Panc1 (cell line): Measurements from ENCODE around the gene ACSBG1.

Source experiments
- TF ChIP-seq, protein P1 (sequence below): fragments of 450-650 bp; IDR thresholded peaks from 2 replicates; pipeline ENCODE4 v1.5.1; 2017; ENCODE audit warnings: mild to moderate bottlenecking
- TF ChIP-seq, protein P2 (sequence below), 2 experiments: IDR thresholded peaks; 2 replicates each; pipeline ENCODE4 v1.6.1; 2011 to 2012; ENCODE audit warnings: low read depth in 2 of 2, control low read depth in 1 of 2, low read length in 1 of 2, mild to moderate bottlenecking in 1 of 2, moderate library complexity in 1 of 2; ENCODE audit not compliant: insufficient read depth in 1 of 2

DNA sequence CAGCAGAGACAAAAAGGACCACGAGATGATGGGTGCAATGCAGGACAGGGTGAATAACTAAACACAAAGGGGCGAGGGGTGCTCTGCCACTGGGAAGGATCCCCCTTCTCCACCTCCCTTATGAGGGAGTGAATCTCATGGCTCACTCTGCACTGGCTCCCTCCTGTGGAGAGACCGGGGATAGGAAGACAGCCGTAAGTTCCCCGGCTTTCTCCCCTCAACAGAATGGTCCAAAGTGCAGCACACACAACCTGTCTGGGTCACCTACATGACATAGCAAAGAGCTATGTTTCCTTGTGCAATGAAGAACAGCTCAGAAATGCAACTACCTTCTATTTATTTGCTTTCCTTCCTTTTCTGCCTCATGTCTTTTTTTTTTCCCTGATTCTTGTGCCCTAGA lies 7.8 kb upstream of the ACSBG1 start:
- TF ChIP-seq, protein P1, sequence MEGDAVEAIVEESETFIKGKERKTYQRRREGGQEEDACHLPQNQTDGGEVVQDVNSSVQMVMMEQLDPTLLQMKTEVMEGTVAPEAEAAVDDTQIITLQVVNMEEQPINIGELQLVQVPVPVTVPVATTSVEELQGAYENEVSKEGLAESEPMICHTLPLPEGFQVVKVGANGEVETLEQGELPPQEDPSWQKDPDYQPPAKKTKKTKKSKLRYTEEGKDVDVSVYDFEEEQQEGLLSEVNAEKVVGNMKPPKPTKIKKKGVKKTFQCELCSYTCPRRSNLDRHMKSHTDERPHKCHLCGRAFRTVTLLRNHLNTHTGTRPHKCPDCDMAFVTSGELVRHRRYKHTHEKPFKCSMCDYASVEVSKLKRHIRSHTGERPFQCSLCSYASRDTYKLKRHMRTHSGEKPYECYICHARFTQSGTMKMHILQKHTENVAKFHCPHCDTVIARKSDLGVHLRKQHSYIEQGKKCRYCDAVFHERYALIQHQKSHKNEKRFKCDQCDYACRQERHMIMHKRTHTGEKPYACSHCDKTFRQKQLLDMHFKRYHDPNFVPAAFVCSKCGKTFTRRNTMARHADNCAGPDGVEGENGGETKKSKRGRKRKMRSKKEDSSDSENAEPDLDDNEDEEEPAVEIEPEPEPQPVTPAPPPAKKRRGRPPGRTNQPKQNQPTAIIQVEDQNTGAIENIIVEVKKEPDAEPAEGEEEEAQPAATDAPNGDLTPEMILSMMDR = peak; percentile 70; the same call in 1 of the 2 replicates
- TF ChIP-seq, protein P2, sequence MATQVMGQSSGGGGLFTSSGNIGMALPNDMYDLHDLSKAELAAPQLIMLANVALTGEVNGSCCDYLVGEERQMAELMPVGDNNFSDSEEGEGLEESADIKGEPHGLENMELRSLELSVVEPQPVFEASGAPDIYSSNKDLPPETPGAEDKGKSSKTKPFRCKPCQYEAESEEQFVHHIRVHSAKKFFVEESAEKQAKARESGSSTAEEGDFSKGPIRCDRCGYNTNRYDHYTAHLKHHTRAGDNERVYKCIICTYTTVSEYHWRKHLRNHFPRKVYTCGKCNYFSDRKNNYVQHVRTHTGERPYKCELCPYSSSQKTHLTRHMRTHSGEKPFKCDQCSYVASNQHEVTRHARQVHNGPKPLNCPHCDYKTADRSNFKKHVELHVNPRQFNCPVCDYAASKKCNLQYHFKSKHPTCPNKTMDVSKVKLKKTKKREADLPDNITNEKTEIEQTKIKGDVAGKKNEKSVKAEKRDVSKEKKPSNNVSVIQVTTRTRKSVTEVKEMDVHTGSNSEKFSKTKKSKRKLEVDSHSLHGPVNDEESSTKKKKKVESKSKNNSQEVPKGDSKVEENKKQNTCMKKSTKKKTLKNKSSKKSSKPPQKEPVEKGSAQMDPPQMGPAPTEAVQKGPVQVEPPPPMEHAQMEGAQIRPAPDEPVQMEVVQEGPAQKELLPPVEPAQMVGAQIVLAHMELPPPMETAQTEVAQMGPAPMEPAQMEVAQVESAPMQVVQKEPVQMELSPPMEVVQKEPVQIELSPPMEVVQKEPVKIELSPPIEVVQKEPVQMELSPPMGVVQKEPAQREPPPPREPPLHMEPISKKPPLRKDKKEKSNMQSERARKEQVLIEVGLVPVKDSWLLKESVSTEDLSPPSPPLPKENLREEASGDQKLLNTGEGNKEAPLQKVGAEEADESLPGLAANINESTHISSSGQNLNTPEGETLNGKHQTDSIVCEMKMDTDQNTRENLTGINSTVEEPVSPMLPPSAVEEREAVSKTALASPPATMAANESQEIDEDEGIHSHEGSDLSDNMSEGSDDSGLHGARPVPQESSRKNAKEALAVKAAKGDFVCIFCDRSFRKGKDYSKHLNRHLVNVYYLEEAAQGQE (IDR thresholded peaks at IDR 0.05; ENCODE audit: insufficient read depth in 1 of 2, low read depth in 2 of 2, low read length in 1 of 2) = no peak
